Measurements from ENCODE around the gene DNASE1L3.

Gene DNASE1L3

GRCh38 chr3:58200121-58200709, 10.6 kb downstream of the DNASE1L3 start:
- no peak for DNase-seq

GRCh38 chr3:58198804-58199203, 12.0 kb downstream of the DNASE1L3 start:
- DNase-seq = no peak

DNA sequence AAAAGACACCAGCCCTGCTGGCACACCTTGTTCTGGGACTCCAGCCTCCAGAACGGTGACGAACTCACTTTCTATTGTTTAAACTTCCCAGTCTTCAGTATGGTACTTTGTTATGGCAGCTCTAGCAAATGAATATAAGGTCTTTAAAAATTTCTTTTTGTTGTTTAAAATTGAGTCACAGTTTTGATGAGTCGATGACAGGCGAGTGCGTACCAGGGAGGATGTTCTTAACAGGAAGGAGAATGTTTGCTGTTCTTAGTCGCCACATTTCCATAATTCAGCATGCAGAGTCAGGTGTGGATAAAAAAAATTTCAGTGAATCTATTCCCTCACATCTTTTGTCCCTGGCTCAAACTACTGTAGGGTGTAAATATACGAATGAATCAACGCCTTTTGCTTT, 12.4 kb downstream of the DNASE1L3 start:
- no peak for DNase-seq

GRCh38 chr3:58197588-58197987, 13.2 kb downstream of the DNASE1L3 start:
- no peak for DNase-seq

GRCh38 chr3:58193682-58194407, 16.9 kb downstream of the DNASE1L3 start:
- no peak for DNase-seq

DNA sequence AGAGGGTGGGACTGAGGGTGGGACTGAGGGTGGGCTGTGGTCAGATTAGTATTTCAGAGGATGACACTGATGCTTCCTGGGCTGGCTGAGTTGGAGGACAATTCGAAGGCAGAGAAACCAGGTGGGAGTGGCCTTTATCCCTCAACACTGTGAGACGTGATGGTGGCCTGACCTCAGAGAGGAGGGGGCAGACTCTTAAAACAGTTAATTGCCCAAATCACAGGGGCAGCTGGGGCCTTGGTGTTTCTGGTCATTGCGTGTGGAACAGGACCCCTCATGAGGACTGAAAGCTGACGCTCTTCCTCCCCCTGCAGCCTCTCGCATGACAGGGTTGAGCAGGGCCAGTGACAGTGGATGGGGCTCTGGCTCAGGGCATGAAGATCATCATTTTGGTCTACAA, 18.7 kb downstream of the DNASE1L3 start:
- no peak for DNase-seq

DNA sequence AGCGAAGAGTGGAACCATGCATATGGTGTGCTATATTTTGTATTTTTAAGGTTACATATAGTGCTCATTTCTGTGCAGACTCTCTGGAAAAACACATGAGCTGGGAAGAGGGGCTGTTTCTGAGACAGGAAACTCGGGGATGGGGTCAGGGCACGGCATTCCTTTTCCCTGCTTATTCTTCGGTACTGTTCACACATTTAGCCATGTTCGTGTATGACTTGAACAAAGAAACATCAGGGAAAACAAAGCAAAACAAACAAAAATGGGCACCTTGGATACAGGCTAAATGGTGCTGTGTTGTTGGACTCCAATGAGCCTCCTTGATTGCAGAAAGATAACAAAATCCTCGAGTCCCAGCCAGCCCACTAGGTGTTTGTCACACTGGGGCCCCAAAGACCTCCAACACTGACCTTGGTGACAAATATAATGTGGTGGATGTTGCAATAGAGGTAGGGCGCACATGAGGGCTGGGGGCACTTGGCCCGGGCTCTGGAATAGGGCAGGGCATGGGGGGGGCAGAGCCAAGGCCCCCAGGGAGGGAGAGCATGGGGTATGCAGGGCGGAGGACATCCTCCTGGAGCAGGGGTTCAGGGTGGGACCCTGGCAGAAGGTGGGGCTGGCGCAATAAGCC, 19.3 kb downstream of the DNASE1L3 start:
- DNase-seq = no peak

- DNase-seq = no peak
These were observed 19.9 kb downstream of the DNASE1L3 start for GRCh38 chr3:58190882-58191281.

GRCh38 chr3:58190291-58190690, 20.5 kb downstream of the DNASE1L3 start:
- DNase-seq = no peak

GRCh38 chr3:58189691-58190090, 21.1 kb downstream of the DNASE1L3 start:
- DNase-seq = no peak

DNA sequence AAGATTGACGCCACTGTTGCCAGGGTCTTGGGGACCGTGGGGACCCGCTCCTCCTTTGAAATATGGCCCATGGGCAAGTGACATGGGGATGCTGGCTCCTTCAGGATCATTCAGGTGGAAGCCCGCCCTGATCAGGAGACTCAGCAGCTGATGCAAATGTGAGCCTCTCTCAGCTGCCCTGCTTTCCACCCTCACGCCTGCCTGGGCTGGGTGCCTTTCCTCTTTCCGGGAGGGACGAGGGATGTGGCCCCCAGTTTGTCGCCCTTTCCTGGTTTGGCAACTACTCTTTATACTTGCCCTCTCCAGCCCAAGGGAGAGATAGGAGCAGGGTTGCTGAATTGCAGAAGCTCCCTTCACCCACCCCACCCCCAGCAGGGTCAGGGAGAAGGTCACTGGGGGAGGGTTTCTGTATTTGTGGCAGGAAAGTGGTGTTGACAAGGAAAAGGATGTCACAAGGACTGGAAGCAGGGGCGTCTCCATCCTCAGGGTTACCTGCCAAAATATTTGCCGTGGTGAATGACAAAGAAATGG, 21.8 kb downstream of the DNASE1L3 start:
- no peak for DNase-seq

- DNase-seq = no peak
These were observed 22.6 kb downstream of the DNASE1L3 start for GRCh38 chr3:58188173-58188564.

DNA sequence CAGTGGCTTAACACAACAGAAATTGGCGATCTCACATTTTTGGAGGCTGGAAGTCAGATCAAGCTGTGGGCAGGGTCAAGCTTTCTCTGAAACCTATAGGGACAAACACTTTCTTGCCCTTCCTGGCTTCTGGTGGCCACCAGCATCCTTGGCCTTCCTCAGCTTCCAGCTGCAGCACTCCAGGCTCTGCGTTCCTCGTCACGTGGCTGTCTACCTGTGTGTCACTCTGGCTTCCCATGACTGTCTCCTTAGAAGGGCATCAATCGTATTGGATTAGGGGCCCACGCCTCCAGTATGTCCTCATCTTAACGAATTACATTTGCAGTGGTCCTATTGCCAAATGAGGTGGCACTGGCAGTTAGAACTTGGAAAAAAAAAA, 25.8 kb downstream of the DNASE1L3 start:
- DNase-seq = no peak

- no peak for DNase-seq
These were observed 26.3 kb downstream of the DNASE1L3 start for GRCh38 chr3:58184309-58184981.

GRCh38 chr3:58183891-58184290, 26.9 kb downstream of the DNASE1L3 start:
- no peak for DNase-seq

GRCh38 chr3:58183221-58183620, 27.6 kb downstream of the DNASE1L3 start:
- DNase-seq = no peak

- DNase-seq = no peak
These were observed 29.7 kb downstream of the DNASE1L3 start for GRCh38 chr3:58180940-58181587.

DNA sequence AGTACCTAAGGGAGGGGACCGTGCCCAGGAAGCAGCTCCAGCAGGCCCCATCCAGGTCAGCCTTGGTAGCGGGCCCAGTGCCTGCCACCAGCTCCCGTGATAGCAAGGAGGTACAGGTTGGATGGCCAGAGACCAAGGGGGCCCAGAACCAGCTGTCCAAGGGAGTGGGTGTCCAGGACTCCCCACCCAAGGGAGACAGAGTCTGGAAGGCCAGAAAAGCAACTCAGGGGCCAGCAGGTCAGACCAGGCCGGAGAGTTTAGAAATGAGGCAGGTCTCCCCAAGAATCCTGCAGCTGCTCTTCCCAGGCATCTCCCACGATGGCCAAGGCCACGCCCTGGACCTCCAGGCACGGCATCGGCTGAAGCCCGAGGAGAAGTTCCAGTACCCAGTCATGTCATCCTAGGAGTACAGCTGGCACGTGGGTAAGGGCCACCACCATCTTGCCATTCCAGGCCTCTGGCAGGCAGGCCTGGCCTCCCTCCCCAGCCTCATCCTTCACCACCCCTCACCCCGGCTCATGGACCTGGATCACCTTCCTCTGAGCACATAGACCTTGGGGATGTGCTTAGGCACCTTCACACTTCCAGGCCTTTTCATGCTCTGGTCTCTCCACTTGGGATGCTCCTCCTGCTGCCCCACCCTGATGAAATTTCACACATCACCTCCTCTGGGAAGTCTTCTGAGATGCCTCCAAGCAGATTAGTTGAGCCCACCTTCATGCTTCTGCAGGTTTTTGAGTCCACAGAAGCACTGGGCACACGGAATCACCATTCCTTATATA, 30.5 kb downstream of the DNASE1L3 start:
- no peak for DNase-seq

GRCh38 chr3:58179235-58180098, 31.3 kb downstream of the DNASE1L3 start:
- DNase-seq = peak; percentile 40

DNA sequence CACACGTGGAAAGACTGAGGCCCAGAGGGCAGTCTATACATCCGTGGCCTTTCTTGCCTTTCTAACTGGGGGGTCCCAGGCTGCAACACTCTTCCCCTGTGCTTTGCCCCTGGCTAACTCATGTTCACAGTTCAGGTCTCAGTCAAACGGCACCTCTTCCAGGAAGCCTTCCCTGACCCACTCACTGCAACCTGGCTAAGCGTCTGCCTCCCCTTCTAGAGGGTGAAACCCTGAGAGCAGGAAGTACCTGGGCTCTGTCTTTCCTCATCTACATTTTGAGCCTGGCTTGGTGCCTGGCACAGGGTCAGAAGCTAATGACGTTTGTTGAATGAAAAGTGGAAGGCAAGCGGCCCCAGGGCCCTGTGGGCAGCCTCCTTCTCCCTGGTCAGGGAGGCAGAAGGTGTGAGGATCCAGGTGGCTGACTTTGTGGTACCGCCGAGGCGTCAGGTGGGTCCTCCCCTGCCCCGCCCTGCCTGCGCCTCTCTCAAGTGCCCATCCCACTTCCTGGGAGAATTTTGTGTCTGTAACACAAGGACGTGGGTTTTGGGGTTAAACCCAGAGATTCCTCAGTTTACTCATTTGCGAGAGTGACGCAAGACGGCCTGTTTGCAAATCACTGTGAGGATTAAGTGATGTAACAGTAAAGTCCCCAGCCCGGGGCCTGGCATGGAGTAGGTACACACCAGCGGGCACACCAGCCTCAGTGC, 32.1 kb downstream of the DNASE1L3 start:
- no peak for DNase-seq
